IMR-90 (cell line): ENCODE measurements around the gene ACAD9. TPM values are rescaled to one million over a fixed set of nuclear protein-coding genes. Genes with fewer than 3 reads are reported as not detected.

Source experiments
- ATAC-seq: fragments of 200-7000 bp; cut with Tn5 transposase; 2 replicates; pipeline ENCODE4 v1.9.1; 2020; ENCODE audit warnings: low read depth, mild to moderate bottlenecking, moderate library complexity
- BruUV-seq: library from RNA; stranded (reverse); fragments of 400-500 nt; replicated peaks from 2 replicates; lab custom pipeline; 2021; lab: Mats Ljungman, UMichigan
- CTCF ChIA-PET: fragments of 300-600 bp; formaldehyde crosslinking; extraction: SDS; loops from one replicate; lab custom pipeline; 2021; ENCODE audit warnings: antibody characterized with exemption; lab: Yijun Ruan, JAX
- POLR2A ChIA-PET: fragments of 300-600 bp; sonication (Branson Sonifier 250); formaldehyde crosslinking; loops from one replicate; lab custom pipeline; 2022; ENCODE audit warnings: antibody characterized with exemption; ENCODE audit not compliant: unreplicated experiment; lab: Charles Lee
- DNase-seq: peaks from one replicate; pipeline ENCODE4 v3.0.0; 2013
- H2AFZ ChIP-seq: replicated peaks from 2 replicates; pipeline ENCODE3; 2013; ENCODE audit warnings: low read length, mild to moderate bottlenecking; ENCODE audit not compliant: poor library complexity
- H2AK5ac ChIP-seq: 2 replicates; pipeline ENCODE4 v1.6.1; 2013; ENCODE audit warnings: low read depth, low read length, inconsistent platforms
- H2AK9ac ChIP-seq: replicated peaks from 2 replicates; pipeline ENCODE3; 2013; ENCODE audit warnings: mild to moderate bottlenecking, low read depth, low read length, moderate library complexity; ENCODE audit not compliant: poor library complexity
- H2BK120ac ChIP-seq: 2 replicates; pipeline ENCODE4 v1.6.1; 2013; ENCODE audit warnings: low read depth, low read length, inconsistent platforms
- H2BK15ac ChIP-seq: 3 replicates; pipeline ENCODE4 v1.6.1; 2013; ENCODE audit warnings: low read depth, low read length, inconsistent platforms
- H2BK20ac ChIP-seq: 2 replicates; pipeline ENCODE4 v1.6.1; 2013; ENCODE audit warnings: low read depth, mild to moderate bottlenecking, inconsistent platforms, low read length, moderate library complexity
- H2BK5ac ChIP-seq: 2 replicates; pipeline ENCODE4 v1.6.1; 2013; ENCODE audit warnings: mild to moderate bottlenecking, low read depth, low read length, inconsistent platforms; ENCODE audit not compliant: poor library complexity, severe bottlenecking
- H3K14ac ChIP-seq: replicated peaks from 2 replicates; pipeline ENCODE4 v1.6.1; 2013; ENCODE audit warnings: low read depth, low read length, inconsistent platforms
- H3K18ac ChIP-seq: 2 replicates; pipeline ENCODE4 v1.6.1; 2013; ENCODE audit warnings: low read depth, low read length, control low read depth
- H3K23ac ChIP-seq: 2 replicates; pipeline ENCODE4 v1.6.1; 2013; ENCODE audit warnings: low read depth, low read length, inconsistent platforms
- H3K27ac ChIP-seq: 2 replicates; pipeline ENCODE4 v1.5.1; 2013; ENCODE audit warnings: mild to moderate bottlenecking, control low read depth, low read length; ENCODE audit not compliant: insufficient read depth
- H3K27me3 ChIP-seq: 2 replicates; pipeline ENCODE4 v1.6.1; 2013; ENCODE audit warnings: low read length; ENCODE audit not compliant: control insufficient read depth, insufficient read depth
- H3K36me3 ChIP-seq: 2 replicates; pipeline ENCODE4 v1.6.1; 2013; ENCODE audit warnings: low read length, mixed read lengths; ENCODE audit not compliant: control insufficient read depth, insufficient read depth
- H3K4ac ChIP-seq: 2 replicates; pipeline ENCODE4 v1.6.1; 2013; ENCODE audit warnings: low read depth, low read length, inconsistent platforms
- H3K4me1 ChIP-seq: 2 replicates; pipeline ENCODE4 v1.6.1; 2013; ENCODE audit warnings: low read length, mixed read lengths; ENCODE audit not compliant: control insufficient read depth, insufficient read depth
- H3K4me2 ChIP-seq: 2 replicates; pipeline ENCODE4 v1.6.1; 2013; ENCODE audit warnings: low read depth, mild to moderate bottlenecking, control low read depth, low read length, moderate library complexity
- H3K4me3 ChIP-seq: 2 replicates; pipeline ENCODE4 v1.5.1; 2013; ENCODE audit warnings: low read depth, mild to moderate bottlenecking, control low read depth, low read length, moderate library complexity; ENCODE audit not compliant: insufficient read depth
- H3K56ac ChIP-seq: 2 replicates; pipeline ENCODE4 v1.6.1; 2013; ENCODE audit warnings: low read length, inconsistent platforms; ENCODE audit not compliant: insufficient read depth; ENCODE audit errors: extremely low read depth
- H3K79me1 ChIP-seq, 2 experiments: 2 replicates each; pipeline ENCODE4 v1.6.1; 2013; ENCODE audit warnings: low read length in 2 of 2, inconsistent platforms in 1 of 2, low read depth in 1 of 2
- H3K9ac ChIP-seq: 2 replicates; pipeline ENCODE4 v1.6.1; 2013; ENCODE audit warnings: low read depth, low read length, control low read depth
- H3K9me1 ChIP-seq: 2 replicates; pipeline ENCODE4 v1.6.1; 2013; ENCODE audit warnings: low read length, inconsistent platforms; ENCODE audit not compliant: insufficient read depth
- H3K9me3 ChIP-seq: 2 replicates; pipeline ENCODE4 v1.6.1; 2013; ENCODE audit warnings: low read length; ENCODE audit not compliant: control insufficient read depth, insufficient read depth
- H4K20me1 ChIP-seq: 2 replicates; pipeline ENCODE4 v1.6.1; 2013; ENCODE audit warnings: low read length, inconsistent platforms; ENCODE audit not compliant: insufficient read depth
- H4K5ac ChIP-seq: 2 replicates; pipeline ENCODE4 v1.6.1; 2013; ENCODE audit warnings: mild to moderate bottlenecking, low read depth, low read length, control low read depth
- H4K8ac ChIP-seq, 2 experiments: 2 replicates each; pipeline ENCODE4 v1.6.1; 2013; ENCODE audit warnings: low read depth in 2 of 2, low read length in 2 of 2, control low read depth in 1 of 2, inconsistent platforms in 1 of 2
- H4K91ac ChIP-seq: 2 replicates; pipeline ENCODE4 v1.6.1; 2013; ENCODE audit warnings: low read depth, low read length, inconsistent platforms; ENCODE audit not compliant: insufficient read depth
- MAZ ChIP-seq: IDR thresholded peaks from 2 replicates; pipeline ENCODE4 v1.6.1; 2012; ENCODE audit warnings: low read depth, mild to moderate bottlenecking, low read length, improper control_type of control experiment, moderate library complexity, borderline replicate concordance
- MXI1 ChIP-seq: IDR thresholded peaks from 2 replicates; pipeline ENCODE4 v1.6.1; 2012; ENCODE audit warnings: low read depth, mild to moderate bottlenecking, low read length, moderate library complexity, borderline replicate concordance
- RAD21 ChIP-seq: IDR thresholded peaks from 2 replicates; pipeline ENCODE4 v1.6.1; 2012; ENCODE audit warnings: low read length, improper control_type of control experiment
- WGBS, 2 experiments: methylation state at CpG; one replicate each; pipeline versions ENCODE4 v1.1.5 to v1.1.7; 2013; ENCODE audit warnings: missing lambda C conversion rate in 2 of 2; ENCODE audit not compliant: insufficient read length in 1 of 2; ENCODE audit errors: extremely low coverage in 2 of 2; 5-methylcytosine and 5-hydroxymethylcytosine counted together
- dilution Hi-C: fragments of 300-500 bp; cut with HindIII; formaldehyde crosslinking; loops from one replicate; pipeline ENCODE4 v1.14.3; 2018; ENCODE audit warnings: low sequenced_read_pairs; ENCODE audit not compliant: unreplicated experiment
- in situ Hi-C: fragments of 300-500 bp; cut with MboI; formaldehyde crosslinking; loops from 3 replicates; pipeline ENCODE4 v1.14.3; 2019; ENCODE audit warnings: low sequenced_read_pairs, inconsistent platforms, mixed read lengths
- intact Hi-C: fragments of 100-400 bp; cut with micrococcal nuclease; formaldehyde crosslinking; loops from 2 replicates; pipeline ENCODE4 v1.10.0; 2022
- polyA plus RNA-seq, 3 experiments: library from polyadenylated mRNA; depleted of rRNA; stranded (reverse); fragments of >200 nt; gene quantifications; 2 replicates each; pipeline ENCODE4 v1.2.3, GENCODE V29; 2012; ENCODE audit warnings: low replicate concordance in 1 of 3
- total RNA-seq: library from RNA; depleted of rRNA; stranded (reverse); fragments of >200 nt; gene quantifications from 2 replicates; pipeline ENCODE4 v1.2.3, GENCODE V29; 2012

The ACAD9 gene
- total and polyA plus RNA-seq, 2 of the 4 experiments (the other 2 are of a cell fraction), result 31.2 to 41.3 TPM

DNA sequence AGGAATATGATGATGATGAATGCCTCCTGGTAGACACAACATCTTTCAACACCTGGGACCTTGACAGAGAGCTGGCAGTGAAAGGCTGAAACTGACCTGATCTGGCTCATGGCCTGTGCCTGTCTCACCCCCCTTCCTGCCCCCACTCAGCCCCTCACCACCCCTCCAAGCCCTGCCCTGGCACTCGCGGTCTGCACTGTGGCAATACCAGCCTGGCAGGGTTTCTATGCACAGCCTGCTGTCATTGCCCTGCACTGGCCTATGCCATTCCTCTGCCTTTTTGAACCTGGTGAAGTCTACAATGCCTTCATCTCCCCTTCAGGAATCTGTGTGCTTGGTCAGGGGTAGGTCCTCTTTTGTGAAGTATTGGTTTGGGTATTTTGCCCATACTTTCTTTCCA, 56.5 kb downstream of the ACAD9 start:
- Histone ChIP-seq H3K9me1 (no peaks in the 10 kb centered on the region), H3K14ac (no peak overlapping the region), H2BK120ac (no peak overlapping the region), H3K18ac (no peak overlapping the region), H3K23ac (no peak overlapping the region), H3K27ac (no peak overlapping the region), H2AFZ (no peak overlapping the region), H2BK15ac (no peak overlapping the region), H3K56ac (no peak overlapping the region), H3K9me3 (no peaks in the 10 kb centered on the region), H3K4me2 (no peak overlapping the region), H3K4ac (no peak overlapping the region), H2AK9ac (no peak overlapping the region), H3K27me3 (peaks cover 28% of the 10 kb centered on the region), H3K4me1 (no peaks in the 10 kb centered on the region), H2BK5ac (no peak overlapping the region), H3K4me3 (no peak overlapping the region), H4K5ac (no peak overlapping the region), H3K9ac (no peak overlapping the region), H4K91ac (no peak overlapping the region), H2AK5ac (no peak overlapping the region), H3K36me3 (no peaks in the 10 kb centered on the region), H3K79me1 (no peaks in the 10 kb centered on the region), H4K20me1 (no peaks in the 10 kb centered on the region; the same call in 1 of the 2 replicates), H4K8ac (no peak overlapping the region), H2BK20ac (no peak overlapping the region)
- dilution Hi-C loops (no loop called here), in situ Hi-C loops (no loop called here), intact Hi-C loops (no loop called here)
- ChIA-PET POLR2A (no interaction called here), CTCF (no interaction called here)
- ATAC-seq (no peak), DNase-seq (no peak)
- no CpG with 5 or more reads among the region's 2 CpGs for WGBS, 2 experiments
- TF ChIP-seq MXI1 (no peak), MAZ (no peak), RAD21 (no peak)
- BruUV-seq, result no TSS peak
